HEK293 (cell line): ENCODE measurements around the gene STEAP2.

Experiments
- ZNF302 ChIP-seq: fragments of 450-650 bp; formaldehyde crosslinking; IDR thresholded peaks from 2 replicates; pipeline ENCODE4 v1.5.1; 2016; ENCODE audit warnings: missing biosample characterization, missing genetic modification characterization, low read depth
- TF ChIP-seq, protein P1 (sequence below): fragments of 450-650 bp; formaldehyde crosslinking; IDR thresholded peaks from 2 replicates; pipeline ENCODE4 v1.5.1; 2016; ENCODE audit warnings: missing biosample characterization, missing genetic modification characterization

DNA sequence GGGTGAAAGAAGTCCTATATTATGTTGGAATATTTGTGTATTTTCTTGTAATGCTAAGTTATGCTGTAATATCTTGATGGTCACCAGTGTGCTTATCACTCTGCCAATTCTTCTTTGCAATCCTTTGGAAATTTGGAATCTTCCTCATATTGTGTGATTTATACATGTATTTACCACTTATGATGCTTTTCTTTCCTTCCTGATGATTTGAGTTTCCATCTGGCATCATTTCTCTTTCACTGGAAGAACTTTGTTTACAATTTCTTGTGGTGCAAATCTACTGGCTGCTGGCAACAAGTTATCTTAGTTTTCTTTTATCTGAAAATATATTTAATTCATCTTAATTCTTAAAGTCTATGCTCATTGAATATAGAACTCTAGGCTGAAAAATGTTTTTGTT, 62.6 kb downstream of the STEAP2 start:
- TF ChIP-seq, protein P1, sequence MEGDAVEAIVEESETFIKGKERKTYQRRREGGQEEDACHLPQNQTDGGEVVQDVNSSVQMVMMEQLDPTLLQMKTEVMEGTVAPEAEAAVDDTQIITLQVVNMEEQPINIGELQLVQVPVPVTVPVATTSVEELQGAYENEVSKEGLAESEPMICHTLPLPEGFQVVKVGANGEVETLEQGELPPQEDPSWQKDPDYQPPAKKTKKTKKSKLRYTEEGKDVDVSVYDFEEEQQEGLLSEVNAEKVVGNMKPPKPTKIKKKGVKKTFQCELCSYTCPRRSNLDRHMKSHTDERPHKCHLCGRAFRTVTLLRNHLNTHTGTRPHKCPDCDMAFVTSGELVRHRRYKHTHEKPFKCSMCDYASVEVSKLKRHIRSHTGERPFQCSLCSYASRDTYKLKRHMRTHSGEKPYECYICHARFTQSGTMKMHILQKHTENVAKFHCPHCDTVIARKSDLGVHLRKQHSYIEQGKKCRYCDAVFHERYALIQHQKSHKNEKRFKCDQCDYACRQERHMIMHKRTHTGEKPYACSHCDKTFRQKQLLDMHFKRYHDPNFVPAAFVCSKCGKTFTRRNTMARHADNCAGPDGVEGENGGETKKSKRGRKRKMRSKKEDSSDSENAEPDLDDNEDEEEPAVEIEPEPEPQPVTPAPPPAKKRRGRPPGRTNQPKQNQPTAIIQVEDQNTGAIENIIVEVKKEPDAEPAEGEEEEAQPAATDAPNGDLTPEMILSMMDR (tag by site-specific recombination) = no peak
- TF ChIP-seq ZNF302 (tag by site-specific recombination) = no peak
